Measurements from ENCODE around the gene MED25. TPM values are rescaled to one million over a fixed set of nuclear protein-coding genes. Genes with fewer than 3 reads are reported as not detected.

The MED25 gene
- total RNA-seq, 1 donor from 2014 or later: 85.4 TPM

GRCh38 chr19:49820125-49820524, 2.0 kb downstream of the MED25 start:
- peaks cover 5% of the 10 kb centered on the region for H3K36me3 Mint-ChIP-seq (ENCODE audit: low read depth)
- H3K27ac Mint-ChIP-seq (ENCODE audit: unreplicated experiment): peak overlapping the region; percentile 43
- no peak for DNase-seq (ENCODE audit: low read depth, low spot score)
- H3K9me3 Mint-ChIP-seq: no peaks in the 10 kb centered on the region
- peaks cover 29% of the 10 kb centered on the region for H3K4me1 Mint-ChIP-seq
- TF ChIP-seq CTCF (conservative IDR thresholded peaks at IDR 0.05): no peak
- no peaks in the 10 kb centered on the region for H3K27me3 Mint-ChIP-seq (ENCODE audit: low read depth)
- H3K4me3 Mint-ChIP-seq: peak overlapping the region; percentile 100

- Mint-ChIP-seq H3K27ac (ENCODE audit: unreplicated experiment) (no peak overlapping the region), H3K36me3 (ENCODE audit: low read depth) (peaks cover 10% of the 10 kb centered on the region), H3K4me3 (peak overlapping the region; percentile 68), H3K4me1 (peaks cover 23% of the 10 kb centered on the region), H3K9me3 (no peaks in the 10 kb centered on the region), H3K27me3 (ENCODE audit: low read depth) (no peaks in the 10 kb centered on the region)
- no peak for DNase-seq (ENCODE audit: low read depth, low spot score)
- no peak for TF ChIP-seq CTCF (conservative IDR thresholded peaks at IDR 0.05)
Measured at GRCh38 chr19:49823472-49823871, 5.4 kb downstream of the MED25 start.

- peaks cover 10% of the 10 kb centered on the region for H3K36me3 Mint-ChIP-seq (ENCODE audit: low read depth)
- no peak for TF ChIP-seq CTCF (conservative IDR thresholded peaks at IDR 0.05)
- no peak overlapping the region for H3K4me3 Mint-ChIP-seq
- H3K4me1 Mint-ChIP-seq: peaks cover 15% of the 10 kb centered on the region
- no peaks in the 10 kb centered on the region for H3K27me3 Mint-ChIP-seq (ENCODE audit: low read depth)
- no peak overlapping the region for H3K27ac Mint-ChIP-seq (ENCODE audit: unreplicated experiment)
- no peak for DNase-seq (ENCODE audit: low read depth, low spot score)
- no peaks in the 10 kb centered on the region for H3K9me3 Mint-ChIP-seq
Measured at GRCh38 chr19:49824662-49825061, 6.6 kb downstream of the MED25 start.

- H3K4me1 Mint-ChIP-seq: peaks cover 7% of the 10 kb centered on the region
Measured at GRCh38 chr19:49827034-49827433, 8.9 kb downstream of the MED25 start.

GRCh38 chr19:49829200-49829599, 11.1 kb downstream of the MED25 start:
- H3K4me1 Mint-ChIP-seq: peaks cover 7% of the 10 kb centered on the region

More at GRCh38 chr19:49827034-49827433, 8.9 kb downstream of the MED25 start:
- Mint-ChIP-seq H3K27me3 (ENCODE audit: low read depth) (no peaks in the 10 kb centered on the region), H3K27ac (ENCODE audit: unreplicated experiment) (no peak overlapping the region), H3K36me3 (ENCODE audit: low read depth) (peaks cover 10% of the 10 kb centered on the region), H3K9me3 (no peaks in the 10 kb centered on the region), H3K4me3 (no peak overlapping the region)
- TF ChIP-seq CTCF (conservative IDR thresholded peaks at IDR 0.05): no peak
- DNase-seq (ENCODE audit: low read depth, low spot score): no peak

More at GRCh38 chr19:49829200-49829599, 11.1 kb downstream of the MED25 start:
- no peak for TF ChIP-seq CTCF (conservative IDR thresholded peaks at IDR 0.05)
- peaks cover 5% of the 10 kb centered on the region for H3K36me3 Mint-ChIP-seq (ENCODE audit: low read depth)
- no peaks in the 10 kb centered on the region for H3K27me3 Mint-ChIP-seq (ENCODE audit: low read depth)
- H3K27ac Mint-ChIP-seq (ENCODE audit: unreplicated experiment): no peak overlapping the region
- no peak for DNase-seq (ENCODE audit: low read depth, low spot score)
- H3K4me3 Mint-ChIP-seq: no peak overlapping the region
- no peaks in the 10 kb centered on the region for H3K9me3 Mint-ChIP-seq
